ENCODE measurements around the gene RNH1. TPM values are rescaled to one million over a fixed set of nuclear protein-coding genes. Genes with fewer than 3 reads are reported as not detected.

RNH1 gene
- total RNA-seq, 1 donor from 2014 or later = 85.9 TPM

DNA sequence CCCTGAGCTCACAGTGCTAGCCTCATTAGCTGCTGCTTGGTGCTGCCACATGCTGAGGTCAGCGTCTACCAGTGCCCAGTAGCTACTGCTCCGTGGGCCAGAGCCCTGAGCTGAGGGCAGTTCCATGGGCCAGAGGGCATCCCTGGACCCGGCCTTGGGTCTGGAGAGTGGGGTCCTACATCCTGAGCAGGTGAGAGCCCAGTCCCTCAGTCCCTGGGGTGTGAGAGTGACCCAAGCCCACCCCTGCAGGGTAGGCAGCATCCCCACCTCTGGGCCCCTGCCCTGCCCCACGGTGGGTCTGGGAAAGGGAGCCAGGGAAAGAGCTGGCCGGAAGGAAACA lies 43.7 kb upstream of the RNH1 start:
- peaks cover 7% of the 10 kb centered on the region for H3K4me1 Mint-ChIP-seq (ENCODE audit: low read depth, unreplicated experiment)
- DNase-seq = no peak
- TF ChIP-seq, protein P1, sequence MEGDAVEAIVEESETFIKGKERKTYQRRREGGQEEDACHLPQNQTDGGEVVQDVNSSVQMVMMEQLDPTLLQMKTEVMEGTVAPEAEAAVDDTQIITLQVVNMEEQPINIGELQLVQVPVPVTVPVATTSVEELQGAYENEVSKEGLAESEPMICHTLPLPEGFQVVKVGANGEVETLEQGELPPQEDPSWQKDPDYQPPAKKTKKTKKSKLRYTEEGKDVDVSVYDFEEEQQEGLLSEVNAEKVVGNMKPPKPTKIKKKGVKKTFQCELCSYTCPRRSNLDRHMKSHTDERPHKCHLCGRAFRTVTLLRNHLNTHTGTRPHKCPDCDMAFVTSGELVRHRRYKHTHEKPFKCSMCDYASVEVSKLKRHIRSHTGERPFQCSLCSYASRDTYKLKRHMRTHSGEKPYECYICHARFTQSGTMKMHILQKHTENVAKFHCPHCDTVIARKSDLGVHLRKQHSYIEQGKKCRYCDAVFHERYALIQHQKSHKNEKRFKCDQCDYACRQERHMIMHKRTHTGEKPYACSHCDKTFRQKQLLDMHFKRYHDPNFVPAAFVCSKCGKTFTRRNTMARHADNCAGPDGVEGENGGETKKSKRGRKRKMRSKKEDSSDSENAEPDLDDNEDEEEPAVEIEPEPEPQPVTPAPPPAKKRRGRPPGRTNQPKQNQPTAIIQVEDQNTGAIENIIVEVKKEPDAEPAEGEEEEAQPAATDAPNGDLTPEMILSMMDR (IDR thresholded peaks at IDR 0.05; ENCODE audit: partially characterized antibody, unreplicated experiment) = no peak
- H3K27me3 Mint-ChIP-seq (ENCODE audit: unreplicated experiment) = peaks cover 8% of the 10 kb centered on the region
- peaks cover 4% of the 10 kb centered on the region for H3K9me3 Mint-ChIP-seq (ENCODE audit: unreplicated experiment)
- H3K4me3 Mint-ChIP-seq (ENCODE audit: unreplicated experiment) = no peak overlapping the region
- H3K27ac Mint-ChIP-seq (ENCODE audit: unreplicated experiment) = no peak overlapping the region
- no peaks in the 10 kb centered on the region for H3K36me3 Mint-ChIP-seq (ENCODE audit: unreplicated experiment)

DNA sequence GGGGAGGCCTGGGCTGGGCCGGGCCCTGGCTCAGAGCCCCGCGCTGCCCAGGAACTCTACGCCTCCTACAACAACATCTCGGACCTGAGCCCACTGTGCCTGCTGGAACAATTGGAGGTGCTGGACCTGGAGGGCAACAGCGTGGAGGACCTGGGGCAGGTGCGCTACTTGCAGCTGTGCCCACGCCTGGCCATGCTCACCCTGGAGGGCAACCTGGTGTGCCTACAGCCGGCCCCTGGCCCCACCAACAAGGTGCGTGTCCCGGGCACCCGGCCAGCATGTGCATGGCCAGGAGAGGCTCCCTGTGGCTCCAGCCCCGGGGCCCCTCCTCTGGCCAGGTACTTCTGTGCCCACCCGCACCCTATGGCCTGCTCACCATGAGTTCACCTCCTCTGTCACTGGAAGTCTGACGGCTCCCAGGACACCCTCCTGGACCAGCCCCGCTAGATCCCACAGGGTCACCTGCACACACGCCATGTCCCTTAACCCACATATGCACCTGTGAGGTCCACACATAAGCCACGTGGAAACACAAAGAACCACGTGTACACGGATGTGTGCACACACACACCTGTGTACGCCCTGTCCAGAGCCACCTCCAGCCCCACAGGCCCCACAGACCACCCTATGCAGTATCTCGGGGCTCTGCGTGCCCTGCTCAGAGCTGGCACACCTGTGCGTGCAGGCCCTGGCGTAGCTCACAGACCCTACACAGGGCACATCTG lies 43.1 kb upstream of the RNH1 start:
- TF ChIP-seq, protein P1 (IDR thresholded peaks at IDR 0.05; ENCODE audit: partially characterized antibody, unreplicated experiment) = no peak
- DNase-seq = no peak
- no peaks in the 10 kb centered on the region for H3K36me3 Mint-ChIP-seq (ENCODE audit: unreplicated experiment)
- H3K9me3 Mint-ChIP-seq (ENCODE audit: unreplicated experiment) = peaks cover 4% of the 10 kb centered on the region
- peak overlapping the region; percentile 38 for H3K27ac Mint-ChIP-seq (ENCODE audit: unreplicated experiment)
- peaks cover 7% of the 10 kb centered on the region for H3K4me1 Mint-ChIP-seq (ENCODE audit: low read depth, unreplicated experiment)
- H3K4me3 Mint-ChIP-seq (ENCODE audit: unreplicated experiment) = no peak overlapping the region
- H3K27me3 Mint-ChIP-seq (ENCODE audit: unreplicated experiment) = peaks cover 8% of the 10 kb centered on the region

DNA sequence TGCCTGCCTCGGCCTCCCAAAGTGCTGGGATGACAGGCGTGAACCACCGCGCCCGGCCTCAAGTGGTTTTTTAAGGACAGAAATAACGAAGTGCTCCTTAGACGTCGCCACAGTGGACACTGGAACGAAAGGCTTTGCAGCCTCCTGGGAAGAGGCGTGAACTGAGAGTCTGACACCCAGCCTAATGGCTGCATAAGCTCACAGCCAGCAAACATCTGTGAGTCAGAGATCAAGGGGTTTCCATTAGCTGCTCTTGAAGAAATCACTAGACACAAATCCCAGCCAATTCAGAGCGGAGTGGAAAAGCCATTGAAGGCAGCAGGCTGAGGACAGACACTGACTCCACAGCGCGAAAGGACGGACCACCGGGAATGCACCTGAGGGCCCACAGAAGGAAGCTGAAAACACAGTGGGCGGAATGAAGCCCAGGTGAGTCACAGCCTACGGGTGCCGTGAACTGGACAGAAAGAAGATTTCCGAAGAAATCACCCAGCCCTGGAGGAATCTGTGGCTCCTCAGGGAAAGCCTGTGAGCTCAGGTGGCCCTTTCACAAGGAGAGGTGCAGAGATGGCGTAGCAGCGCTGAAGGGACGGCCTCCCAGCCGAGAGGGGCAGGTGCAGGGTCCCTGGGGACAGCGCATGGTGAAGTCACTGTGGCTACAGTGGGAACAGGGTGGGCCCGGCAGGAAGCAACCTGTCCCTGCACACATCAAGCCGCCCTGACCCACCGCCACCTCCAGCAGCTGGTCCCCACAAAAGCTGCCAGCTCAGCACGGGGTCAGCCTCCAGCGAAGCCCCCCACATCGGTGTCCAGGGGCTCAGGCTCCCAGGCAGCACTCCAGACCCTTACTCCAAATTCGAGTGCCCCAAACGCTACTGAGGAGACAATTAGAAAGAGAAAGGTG lies 41.9 kb upstream of the RNH1 start:
- peak overlapping the region; percentile 55 for H3K4me3 Mint-ChIP-seq (ENCODE audit: unreplicated experiment)
- peak overlapping the region; percentile 92 for H3K27ac Mint-ChIP-seq (ENCODE audit: unreplicated experiment)

DNA sequence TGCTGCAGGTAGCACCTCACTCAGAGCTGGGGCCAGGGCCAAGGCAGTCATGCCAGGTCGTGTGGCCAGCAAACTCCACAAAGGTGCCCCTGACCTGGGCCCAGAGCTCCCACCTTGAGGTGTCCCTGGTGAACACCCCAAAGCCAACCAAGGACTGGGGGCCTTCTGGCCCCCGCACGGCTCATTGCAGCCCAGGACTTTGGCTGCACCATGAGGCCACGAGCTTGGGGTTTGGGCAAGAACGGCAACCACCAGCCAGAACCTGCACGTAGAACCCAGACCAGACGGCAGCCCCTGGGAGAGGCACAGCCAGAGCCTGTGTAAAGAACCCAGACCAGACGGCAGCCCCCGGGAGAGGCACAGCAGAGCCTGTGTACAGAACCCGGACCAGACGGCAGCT lies 38.1 kb upstream of the RNH1 start:
- H3K27ac Mint-ChIP-seq (ENCODE audit: unreplicated experiment) = peak overlapping the region; percentile 48
- H3K27me3 Mint-ChIP-seq (ENCODE audit: unreplicated experiment) = peaks cover 4% of the 10 kb centered on the region
- no peaks in the 10 kb centered on the region for H3K36me3 Mint-ChIP-seq (ENCODE audit: unreplicated experiment)
- DNase-seq = no peak
- H3K4me1 Mint-ChIP-seq (ENCODE audit: low read depth, unreplicated experiment) = peaks cover 6% of the 10 kb centered on the region
- H3K4me3 Mint-ChIP-seq (ENCODE audit: unreplicated experiment) = no peak overlapping the region
- TF ChIP-seq, protein P1 (IDR thresholded peaks at IDR 0.05; ENCODE audit: partially characterized antibody, unreplicated experiment) = no peak
- peaks cover 3% of the 10 kb centered on the region for H3K9me3 Mint-ChIP-seq (ENCODE audit: unreplicated experiment)

More for the DNA sequence above, 41.9 kb upstream of the RNH1 start:
- no peak for DNase-seq
- peaks cover 8% of the 10 kb centered on the region for H3K27me3 Mint-ChIP-seq (ENCODE audit: unreplicated experiment)
- peaks cover 4% of the 10 kb centered on the region for H3K9me3 Mint-ChIP-seq (ENCODE audit: unreplicated experiment)
- TF ChIP-seq, protein P1 (IDR thresholded peaks at IDR 0.05; ENCODE audit: partially characterized antibody, unreplicated experiment) = no peak
- H3K36me3 Mint-ChIP-seq (ENCODE audit: unreplicated experiment) = no peaks in the 10 kb centered on the region
- H3K4me1 Mint-ChIP-seq (ENCODE audit: low read depth, unreplicated experiment) = peaks cover 7% of the 10 kb centered on the region

DNA sequence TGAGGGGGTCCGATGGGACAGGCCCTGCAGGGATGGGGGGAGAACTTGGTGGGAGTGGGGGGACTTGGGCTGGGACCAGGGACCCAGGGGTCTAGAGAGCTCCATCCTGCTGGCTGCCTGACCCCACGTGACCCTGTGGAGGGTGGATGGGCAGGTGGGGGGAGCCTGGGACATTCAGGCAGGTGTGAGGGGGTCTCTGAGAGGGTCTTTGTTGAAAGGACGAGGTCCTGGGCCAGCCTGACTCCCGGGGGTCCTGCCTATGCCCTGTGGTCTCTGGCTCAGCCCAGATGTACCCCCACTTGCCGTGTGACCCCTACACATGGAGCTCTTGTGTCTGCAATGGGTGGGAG lies 37.8 kb upstream of the RNH1 start:
- Mint-ChIP-seq H3K27ac (ENCODE audit: unreplicated experiment) (no peak overlapping the region), H3K4me3 (ENCODE audit: unreplicated experiment) (no peak overlapping the region), H3K4me1 (ENCODE audit: low read depth, unreplicated experiment) (peaks cover 6% of the 10 kb centered on the region), H3K36me3 (ENCODE audit: unreplicated experiment) (no peaks in the 10 kb centered on the region), H3K9me3 (ENCODE audit: unreplicated experiment) (peaks cover 3% of the 10 kb centered on the region), H3K27me3 (ENCODE audit: unreplicated experiment) (peaks cover 4% of the 10 kb centered on the region)
- no peak for DNase-seq
- TF ChIP-seq, protein P1 (IDR thresholded peaks at IDR 0.05; ENCODE audit: partially characterized antibody, unreplicated experiment) = no peak

Measured in glutamatergic neuron (in vitro differentiated cells).